C4-2B (cell line): ENCODE results near the gene ASTN1.

Experiments used
- ZFX ChIP-seq: fragments of 450-650 bp; IDR thresholded peaks from 2 replicates; pipeline ENCODE4 v1.6.1; 2017
- TF ChIP-seq, protein P1 (sequence below): fragments of 450-650 bp; conservative IDR thresholded peaks from 2 replicates; pipeline ENCODE4 v1.5.1; 2017; ENCODE audit warnings: mild to moderate bottlenecking

DNA sequence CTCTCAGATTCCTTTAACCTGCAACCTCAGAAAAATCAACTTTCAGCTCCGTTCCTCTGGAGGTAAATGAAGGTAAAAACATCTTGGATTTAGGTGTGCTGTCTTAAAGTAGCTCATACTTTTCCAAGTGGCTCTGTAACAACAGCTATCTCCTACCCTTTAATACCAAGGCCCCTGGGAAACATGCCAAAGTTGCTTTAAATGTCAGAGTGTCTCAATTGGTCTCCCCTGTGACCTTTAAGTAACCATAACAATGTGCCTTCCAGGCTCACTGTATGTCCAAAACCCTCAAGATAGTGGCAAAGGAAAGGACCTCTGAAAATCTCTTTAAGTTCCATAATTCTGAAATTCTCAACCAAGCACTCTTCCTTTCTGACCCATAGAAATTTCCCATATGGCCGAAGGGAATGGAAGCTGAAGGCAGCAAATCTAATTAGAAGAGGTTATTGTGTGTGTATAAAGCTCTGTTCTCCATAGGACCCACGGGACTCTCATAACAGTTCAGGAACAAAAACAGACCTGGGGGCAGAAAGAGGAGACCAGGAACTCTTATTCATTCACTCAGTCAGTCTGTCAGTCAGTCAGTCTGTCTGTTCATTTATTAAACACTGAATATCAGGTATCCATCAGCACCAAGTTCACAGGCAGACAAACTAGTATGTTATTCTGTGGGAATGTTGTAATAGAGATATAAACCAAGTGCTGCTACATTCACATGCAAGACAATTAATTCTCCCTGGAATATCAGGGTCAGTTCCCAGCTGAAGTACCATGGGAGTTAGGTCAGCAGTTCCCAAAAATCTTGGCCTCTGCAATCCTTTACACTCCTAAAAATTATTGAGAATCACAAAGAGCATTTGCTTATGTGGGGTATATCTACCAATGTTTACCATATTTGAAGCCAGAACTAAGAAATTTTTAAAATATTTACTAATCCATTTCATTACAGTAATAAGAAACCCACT, 19.1 kb downstream of the ASTN1 start:
- TF ChIP-seq, protein P1, sequence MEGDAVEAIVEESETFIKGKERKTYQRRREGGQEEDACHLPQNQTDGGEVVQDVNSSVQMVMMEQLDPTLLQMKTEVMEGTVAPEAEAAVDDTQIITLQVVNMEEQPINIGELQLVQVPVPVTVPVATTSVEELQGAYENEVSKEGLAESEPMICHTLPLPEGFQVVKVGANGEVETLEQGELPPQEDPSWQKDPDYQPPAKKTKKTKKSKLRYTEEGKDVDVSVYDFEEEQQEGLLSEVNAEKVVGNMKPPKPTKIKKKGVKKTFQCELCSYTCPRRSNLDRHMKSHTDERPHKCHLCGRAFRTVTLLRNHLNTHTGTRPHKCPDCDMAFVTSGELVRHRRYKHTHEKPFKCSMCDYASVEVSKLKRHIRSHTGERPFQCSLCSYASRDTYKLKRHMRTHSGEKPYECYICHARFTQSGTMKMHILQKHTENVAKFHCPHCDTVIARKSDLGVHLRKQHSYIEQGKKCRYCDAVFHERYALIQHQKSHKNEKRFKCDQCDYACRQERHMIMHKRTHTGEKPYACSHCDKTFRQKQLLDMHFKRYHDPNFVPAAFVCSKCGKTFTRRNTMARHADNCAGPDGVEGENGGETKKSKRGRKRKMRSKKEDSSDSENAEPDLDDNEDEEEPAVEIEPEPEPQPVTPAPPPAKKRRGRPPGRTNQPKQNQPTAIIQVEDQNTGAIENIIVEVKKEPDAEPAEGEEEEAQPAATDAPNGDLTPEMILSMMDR, result no peak
- TF ChIP-seq ZFX, result no peak
